Measurements from ENCODE around the gene ZNF805.

- no peak for TF ChIP-seq POLR2AphosphoS5 (IDR thresholded peaks at IDR 0.05)
- TF ChIP-seq, protein P1, sequence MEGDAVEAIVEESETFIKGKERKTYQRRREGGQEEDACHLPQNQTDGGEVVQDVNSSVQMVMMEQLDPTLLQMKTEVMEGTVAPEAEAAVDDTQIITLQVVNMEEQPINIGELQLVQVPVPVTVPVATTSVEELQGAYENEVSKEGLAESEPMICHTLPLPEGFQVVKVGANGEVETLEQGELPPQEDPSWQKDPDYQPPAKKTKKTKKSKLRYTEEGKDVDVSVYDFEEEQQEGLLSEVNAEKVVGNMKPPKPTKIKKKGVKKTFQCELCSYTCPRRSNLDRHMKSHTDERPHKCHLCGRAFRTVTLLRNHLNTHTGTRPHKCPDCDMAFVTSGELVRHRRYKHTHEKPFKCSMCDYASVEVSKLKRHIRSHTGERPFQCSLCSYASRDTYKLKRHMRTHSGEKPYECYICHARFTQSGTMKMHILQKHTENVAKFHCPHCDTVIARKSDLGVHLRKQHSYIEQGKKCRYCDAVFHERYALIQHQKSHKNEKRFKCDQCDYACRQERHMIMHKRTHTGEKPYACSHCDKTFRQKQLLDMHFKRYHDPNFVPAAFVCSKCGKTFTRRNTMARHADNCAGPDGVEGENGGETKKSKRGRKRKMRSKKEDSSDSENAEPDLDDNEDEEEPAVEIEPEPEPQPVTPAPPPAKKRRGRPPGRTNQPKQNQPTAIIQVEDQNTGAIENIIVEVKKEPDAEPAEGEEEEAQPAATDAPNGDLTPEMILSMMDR (IDR thresholded peaks at IDR 0.05) = no peak
These were observed 62.4 kb downstream of the ZNF805 start for GRCh38 chr19:57302727-57303401.
